ENCODE measurements around the gene TRIM32.

TRIM32 gene

GRCh38 chr9:116694785-116695291 lies 7.7 kb downstream of the TRIM32 start:
- no peak overlapping the region for H2AFZ ChIP-seq (ENCODE audit: low read length, unreplicated experiment)
- H3K27me3 ChIP-seq (ENCODE audit: insufficient read depth, low read length), result no peaks in the 10 kb centered on the region
- no peak overlapping the region for H3K4me3 ChIP-seq (ENCODE audit: low read depth, low read length)
- H3K4me1 ChIP-seq (ENCODE audit: control insufficient read depth, insufficient read depth, low read length, unreplicated experiment), result peaks cover 52% of the 10 kb centered on the region
- H3K36me3 ChIP-seq (ENCODE audit: insufficient read depth, low read length), result peaks cover 36% of the 10 kb centered on the region
- H3K79me2 ChIP-seq (ENCODE audit: control insufficient read depth, insufficient read depth, low read length, unreplicated experiment), result peaks cover 94% of the 10 kb centered on the region
- no peak overlapping the region for H3K27ac ChIP-seq (ENCODE audit: low read depth, low read length)

GRCh38 chr9:116695438-116695837 lies 8.3 kb downstream of the TRIM32 start:
- no peak overlapping the region for H3K27ac ChIP-seq (ENCODE audit: low read depth, low read length)
- no peak overlapping the region for H3K4me3 ChIP-seq (ENCODE audit: low read depth, low read length)
- peaks cover 46% of the 10 kb centered on the region for H3K4me1 ChIP-seq (ENCODE audit: control insufficient read depth, insufficient read depth, low read length, unreplicated experiment)
- peaks cover 42% of the 10 kb centered on the region for H3K36me3 ChIP-seq (ENCODE audit: insufficient read depth, low read length)
- H3K27me3 ChIP-seq (ENCODE audit: insufficient read depth, low read length), result no peaks in the 10 kb centered on the region
- H3K79me2 ChIP-seq (ENCODE audit: control insufficient read depth, insufficient read depth, low read length, unreplicated experiment), result peaks cover 94% of the 10 kb centered on the region
- H2AFZ ChIP-seq (ENCODE audit: low read length, unreplicated experiment), result no peak overlapping the region

GRCh38 chr9:116697362-116697761 lies 10.3 kb downstream of the TRIM32 start:
- Histone ChIP-seq H3K79me2 (ENCODE audit: control insufficient read depth, insufficient read depth, low read length, unreplicated experiment) (peaks cover 79% of the 10 kb centered on the region), H3K4me3 (ENCODE audit: low read depth, low read length) (no peak overlapping the region), H3K4me1 (ENCODE audit: control insufficient read depth, insufficient read depth, low read length, unreplicated experiment) (peaks cover 39% of the 10 kb centered on the region), H3K36me3 (ENCODE audit: insufficient read depth, low read length) (peaks cover 44% of the 10 kb centered on the region), H3K27ac (ENCODE audit: low read depth, low read length) (peak overlapping the region; percentile 31), H2AFZ (ENCODE audit: low read length, unreplicated experiment) (no peak overlapping the region), H3K27me3 (ENCODE audit: insufficient read depth, low read length) (no peaks in the 10 kb centered on the region)

DNA sequence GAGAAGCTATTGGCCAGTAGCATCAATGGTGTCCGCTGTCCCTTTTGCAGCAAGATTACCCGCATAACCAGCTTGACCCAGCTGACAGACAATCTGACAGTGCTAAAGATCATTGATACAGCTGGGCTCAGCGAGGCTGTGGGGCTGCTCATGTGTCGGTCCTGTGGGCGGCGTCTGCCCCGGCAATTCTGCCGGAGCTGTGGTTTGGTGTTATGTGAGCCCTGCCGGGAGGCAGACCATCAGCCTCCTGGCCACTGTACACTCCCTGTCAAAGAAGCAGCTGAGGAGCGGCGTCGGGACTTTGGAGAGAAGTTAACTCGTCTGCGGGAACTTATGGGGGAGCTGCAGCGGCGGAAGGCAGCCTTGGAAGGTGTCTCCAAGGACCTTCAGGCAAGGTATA lies 10.8 kb downstream of the TRIM32 start:
- H3K79me2 ChIP-seq (ENCODE audit: control insufficient read depth, insufficient read depth, low read length, unreplicated experiment), result peaks cover 73% of the 10 kb centered on the region
- no peak overlapping the region for H3K27ac ChIP-seq (ENCODE audit: low read depth, low read length)
- H3K4me3 ChIP-seq (ENCODE audit: low read depth, low read length), result no peak overlapping the region
- no peaks in the 10 kb centered on the region for H3K27me3 ChIP-seq (ENCODE audit: insufficient read depth, low read length)
- peaks cover 34% of the 10 kb centered on the region for H3K4me1 ChIP-seq (ENCODE audit: control insufficient read depth, insufficient read depth, low read length, unreplicated experiment)
- peaks cover 49% of the 10 kb centered on the region for H3K36me3 ChIP-seq (ENCODE audit: insufficient read depth, low read length)
- H2AFZ ChIP-seq (ENCODE audit: low read length, unreplicated experiment), result no peak overlapping the region

DNA sequence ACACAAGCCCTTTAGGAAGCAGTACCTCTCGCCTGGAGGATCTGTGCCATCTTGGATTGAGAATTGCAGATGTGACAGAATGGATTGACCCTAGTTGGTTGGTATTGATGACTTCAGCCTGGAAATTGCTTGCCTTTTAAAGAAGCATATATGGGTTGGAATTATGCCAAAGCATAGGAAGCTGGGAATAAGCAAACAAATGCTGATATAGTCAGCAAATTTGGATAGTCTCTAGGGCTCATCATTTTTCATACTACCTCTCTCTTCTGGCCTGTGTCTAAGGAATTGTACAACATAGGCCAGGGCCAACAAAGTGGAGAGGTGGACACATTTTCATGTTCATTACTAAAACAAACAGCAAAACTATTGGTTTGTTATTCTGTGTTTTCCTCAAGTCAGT lies 13.2 kb downstream of the TRIM32 start:
- peaks cover 54% of the 10 kb centered on the region for H3K79me2 ChIP-seq (ENCODE audit: control insufficient read depth, insufficient read depth, low read length, unreplicated experiment)
- no peaks in the 10 kb centered on the region for H3K27me3 ChIP-seq (ENCODE audit: insufficient read depth, low read length)
- H3K4me3 ChIP-seq (ENCODE audit: low read depth, low read length), result no peak overlapping the region
- no peak overlapping the region for H2AFZ ChIP-seq (ENCODE audit: low read length, unreplicated experiment)
- H3K27ac ChIP-seq (ENCODE audit: low read depth, low read length), result no peak overlapping the region
- peaks cover 21% of the 10 kb centered on the region for H3K4me1 ChIP-seq (ENCODE audit: control insufficient read depth, insufficient read depth, low read length, unreplicated experiment)
- peaks cover 43% of the 10 kb centered on the region for H3K36me3 ChIP-seq (ENCODE audit: insufficient read depth, low read length)

GRCh38 chr9:116700882-116701865 lies 14.1 kb downstream of the TRIM32 start:
- H3K27me3 ChIP-seq (ENCODE audit: insufficient read depth, low read length), result no peaks in the 10 kb centered on the region
- H3K27ac ChIP-seq (ENCODE audit: low read depth, low read length), result no peak overlapping the region
- peaks cover 21% of the 10 kb centered on the region for H3K4me1 ChIP-seq (ENCODE audit: control insufficient read depth, insufficient read depth, low read length, unreplicated experiment)
- peaks cover 41% of the 10 kb centered on the region for H3K36me3 ChIP-seq (ENCODE audit: insufficient read depth, low read length)
- H2AFZ ChIP-seq (ENCODE audit: low read length, unreplicated experiment), result no peak overlapping the region
- peaks cover 45% of the 10 kb centered on the region for H3K79me2 ChIP-seq (ENCODE audit: control insufficient read depth, insufficient read depth, low read length, unreplicated experiment)
- no peak overlapping the region for H3K4me3 ChIP-seq (ENCODE audit: low read depth, low read length)

GRCh38 chr9:116701940-116702642 lies 15.0 kb downstream of the TRIM32 start:
- no peak overlapping the region for H3K27ac ChIP-seq (ENCODE audit: low read depth, low read length)
- peaks cover 36% of the 10 kb centered on the region for H3K79me2 ChIP-seq (ENCODE audit: control insufficient read depth, insufficient read depth, low read length, unreplicated experiment)

DNA sequence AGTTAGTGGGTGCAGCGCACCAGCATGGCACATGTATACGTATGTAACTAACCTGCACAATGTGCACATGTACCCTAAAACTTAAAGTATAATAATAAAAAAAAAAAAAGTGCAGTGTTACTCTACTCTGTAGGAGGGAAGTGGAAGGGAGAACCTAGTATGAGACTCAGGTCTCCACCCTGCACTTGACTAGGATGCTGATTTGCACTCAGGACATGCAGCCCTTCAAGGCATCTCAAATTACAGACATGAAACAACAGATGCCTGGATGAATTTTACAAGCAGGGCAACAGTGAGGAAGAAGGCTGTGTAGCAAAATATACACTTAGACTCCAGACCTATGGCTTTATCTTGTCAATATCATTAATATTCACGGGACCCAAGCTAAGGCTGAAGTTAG lies 16.5 kb downstream of the TRIM32 start:
- Histone ChIP-seq H3K36me3 (ENCODE audit: insufficient read depth, low read length) (peaks cover 31% of the 10 kb centered on the region), H3K27ac (ENCODE audit: low read depth, low read length) (no peak overlapping the region), H2AFZ (ENCODE audit: low read length, unreplicated experiment) (no peak overlapping the region), H3K27me3 (ENCODE audit: insufficient read depth, low read length) (no peaks in the 10 kb centered on the region), H3K4me3 (ENCODE audit: low read depth, low read length) (no peak overlapping the region), H3K79me2 (ENCODE audit: control insufficient read depth, insufficient read depth, low read length, unreplicated experiment) (peaks cover 22% of the 10 kb centered on the region), H3K4me1 (ENCODE audit: control insufficient read depth, insufficient read depth, low read length, unreplicated experiment) (peaks cover 5% of the 10 kb centered on the region)

More at GRCh38 chr9:116701940-116702642, 15.0 kb downstream of the TRIM32 start:
- no peaks in the 10 kb centered on the region for H3K27me3 ChIP-seq (ENCODE audit: insufficient read depth, low read length)
- H3K4me3 ChIP-seq (ENCODE audit: low read depth, low read length), result no peak overlapping the region
- H3K36me3 ChIP-seq (ENCODE audit: insufficient read depth, low read length), result peaks cover 41% of the 10 kb centered on the region
- H2AFZ ChIP-seq (ENCODE audit: low read length, unreplicated experiment), result no peak overlapping the region
- peaks cover 13% of the 10 kb centered on the region for H3K4me1 ChIP-seq (ENCODE audit: control insufficient read depth, insufficient read depth, low read length, unreplicated experiment)

DNA sequence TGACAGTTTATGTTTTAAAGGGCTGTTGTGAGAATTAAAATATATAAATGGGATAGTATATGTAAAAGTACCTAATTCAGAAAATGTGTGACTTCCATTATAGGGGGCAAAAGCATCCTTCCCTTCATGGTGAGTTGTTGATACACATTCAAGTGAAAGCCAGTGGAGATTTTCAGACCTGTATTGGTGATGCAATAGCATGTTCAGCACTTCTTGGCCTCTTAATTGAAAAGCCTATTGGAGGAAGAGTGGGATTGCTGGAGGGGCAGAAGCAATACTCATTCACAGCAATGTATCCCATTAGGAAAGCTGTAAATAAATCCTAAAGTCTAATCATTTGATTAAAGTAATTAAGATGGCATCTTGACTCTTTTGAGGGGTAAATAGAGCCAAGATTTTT lies 17.4 kb downstream of the TRIM32 start:
- H2AFZ ChIP-seq (ENCODE audit: low read length, unreplicated experiment), result no peak overlapping the region
- H3K27ac ChIP-seq (ENCODE audit: low read depth, low read length), result no peak overlapping the region
- peaks cover 13% of the 10 kb centered on the region for H3K79me2 ChIP-seq (ENCODE audit: control insufficient read depth, insufficient read depth, low read length, unreplicated experiment)
- H3K36me3 ChIP-seq (ENCODE audit: insufficient read depth, low read length), result peaks cover 22% of the 10 kb centered on the region
- H3K27me3 ChIP-seq (ENCODE audit: insufficient read depth, low read length), result no peaks in the 10 kb centered on the region
- peaks cover 5% of the 10 kb centered on the region for H3K4me1 ChIP-seq (ENCODE audit: control insufficient read depth, insufficient read depth, low read length, unreplicated experiment)
- no peak overlapping the region for H3K4me3 ChIP-seq (ENCODE audit: low read depth, low read length)

GRCh38 chr9:116705531-116705930 lies 18.4 kb downstream of the TRIM32 start:
- no peak overlapping the region for H3K4me3 ChIP-seq (ENCODE audit: low read depth, low read length)
- no peak overlapping the region for H2AFZ ChIP-seq (ENCODE audit: low read length, unreplicated experiment)
- peaks cover 5% of the 10 kb centered on the region for H3K4me1 ChIP-seq (ENCODE audit: control insufficient read depth, insufficient read depth, low read length, unreplicated experiment)
- H3K36me3 ChIP-seq (ENCODE audit: insufficient read depth, low read length), result peaks cover 12% of the 10 kb centered on the region
- H3K79me2 ChIP-seq (ENCODE audit: control insufficient read depth, insufficient read depth, low read length, unreplicated experiment), result peaks cover 3% of the 10 kb centered on the region
- no peak overlapping the region for H3K27ac ChIP-seq (ENCODE audit: low read depth, low read length)
- no peaks in the 10 kb centered on the region for H3K27me3 ChIP-seq (ENCODE audit: insufficient read depth, low read length)
